Duodenal mucosa (tissue), 2 donors: Measurements from ENCODE around the gene HSPD1.
"Not testable (repeated sequence)": the region's sequence is repeated elsewhere in the genome, so short reads cannot be mapped to it uniquely, and the experiment has no call there.

Experiments
- H3K27ac ChIP-seq: one replicate; pipeline ENCODE4 v1.7.0; 2013; ENCODE audit warnings: low read depth, low read length
- H3K27me3 ChIP-seq, 2 donors: one replicate each; pipeline ENCODE4 v1.7.0; 2013; ENCODE audit warnings: low read length in 2 of 2, control low read depth in 1 of 2; ENCODE audit not compliant: insufficient read depth in 2 of 2, control insufficient read depth in 1 of 2
- H3K36me3 ChIP-seq, 2 donors: one replicate each; pipeline ENCODE4 v1.7.0; 2013; ENCODE audit warnings: low read length in 2 of 2, control low read depth in 1 of 2; ENCODE audit not compliant: insufficient read depth in 2 of 2, control insufficient read depth in 1 of 2
- H3K4me1 ChIP-seq, 2 donors: one replicate each; pipeline ENCODE4 v1.7.0; 2013; ENCODE audit warnings: low read length in 2 of 2, control low read depth in 1 of 2; ENCODE audit not compliant: insufficient read depth in 2 of 2, control insufficient read depth in 1 of 2
- H3K4me3 ChIP-seq, 2 donors: one replicate each; pipeline ENCODE4 v1.7.0; 2013; ENCODE audit warnings: low read length in 2 of 2, low read depth in 1 of 2
- H3K9ac ChIP-seq, 2 donors: one replicate each; pipeline ENCODE4 v1.7.0; 2013; ENCODE audit warnings: low read length in 2 of 2, low read depth in 1 of 2
- H3K9me3 ChIP-seq, 2 donors: one replicate each; pipeline ENCODE4 v1.7.0; 2013; ENCODE audit warnings: low read length in 2 of 2, control low read depth in 1 of 2; ENCODE audit not compliant: control insufficient read depth in 1 of 2

Gene HSPD1

DNA sequence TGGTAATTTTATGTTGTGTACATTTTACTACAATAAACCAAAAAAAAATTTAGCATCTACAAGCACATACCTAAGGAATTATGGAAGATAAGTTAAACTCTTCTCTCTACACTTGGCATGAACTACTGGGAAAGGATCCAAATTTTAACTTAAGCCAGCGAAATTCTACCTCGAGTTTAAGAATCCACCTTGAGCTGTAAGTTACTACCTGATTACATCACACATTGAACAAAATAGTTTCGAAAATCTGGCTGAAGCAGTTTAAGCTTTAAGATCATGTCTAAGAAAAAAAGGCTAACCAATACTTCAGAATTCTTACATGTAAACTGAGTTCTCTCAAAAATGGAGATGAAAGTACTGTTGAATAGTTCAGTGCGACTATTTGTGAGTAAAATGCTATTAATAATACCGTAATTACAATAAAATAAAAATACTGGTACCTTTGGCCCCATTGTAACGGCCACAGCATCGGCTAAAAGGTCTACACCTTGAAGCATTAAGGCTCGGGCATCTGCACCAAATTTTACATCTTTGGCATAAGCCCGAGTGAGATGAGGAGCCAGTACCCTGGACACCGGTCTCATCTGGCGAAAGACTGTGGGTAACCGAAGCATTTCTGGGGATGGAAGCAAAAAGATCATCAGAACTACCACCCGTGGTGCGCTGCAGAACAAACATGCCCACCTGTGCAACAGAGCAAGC is 1.3 kb downstream of the HSPD1 start:
- peaks cover 23 to 38% of the 10 kb centered on the region in 2 donors for H3K36me3 ChIP-seq
- peak overlapping the region; percentile 98 for H3K27ac ChIP-seq
- peaks cover 36% of the 10 kb centered on the region in 2 donors for H3K4me1 ChIP-seq
- peak overlapping the region; percentile 86 to 87 for H3K4me3 ChIP-seq
- H3K9me3 ChIP-seq = no peaks in the 10 kb centered on the region
- peak overlapping the region; percentile 92 to 98 for H3K9ac ChIP-seq
- H3K27me3 ChIP-seq = no peaks in the 10 kb centered on the region

- Histone ChIP-seq H3K9ac (peak overlapping the region; percentile 0 to 92), H3K9me3 (no peaks in the 10 kb centered on the region), H3K27me3 (no peaks in the 10 kb centered on the region), H3K36me3 (peaks cover 28 to 48% of the 10 kb centered on the region in 2 donors), H3K4me3 (peak overlapping the region in 1 of 2 donors; percentile 87), H3K27ac (no peak overlapping the region), H3K4me1 (peaks cover 36% of the 10 kb centered on the region in 2 donors)
Measured at GRCh38 chr2:197497326-197497725, 2.3 kb downstream of the HSPD1 start.

DNA sequence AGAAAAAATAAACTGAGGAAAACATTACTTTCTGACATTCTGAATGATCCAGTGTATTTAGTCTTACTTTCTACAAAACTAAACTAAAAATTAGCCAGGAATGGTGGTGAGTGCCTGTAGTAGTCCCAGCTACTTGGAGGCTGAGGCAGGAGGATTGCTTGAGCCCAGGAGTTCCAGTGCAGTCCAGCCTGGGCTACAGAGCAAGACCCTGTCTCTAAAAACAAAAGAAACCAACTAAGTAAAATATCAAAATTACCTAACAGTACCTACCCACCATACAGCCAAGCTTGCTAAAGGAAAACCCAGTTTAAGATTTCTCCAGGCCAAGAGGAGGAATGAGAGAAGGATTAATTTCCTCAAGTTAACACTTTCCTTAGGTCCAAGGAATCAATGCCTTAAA is 2.9 kb downstream of the HSPD1 start:
- Histone ChIP-seq H3K9me3 (no peaks in the 10 kb centered on the region), H3K27ac (no peak overlapping the region), H3K36me3 (peaks cover 29 to 54% of the 10 kb centered on the region in 2 donors), H3K4me3 (no peak overlapping the region), H3K27me3 (no peaks in the 10 kb centered on the region), H3K9ac (no peak overlapping the region), H3K4me1 (peaks cover 30 to 31% of the 10 kb centered on the region in 2 donors)

GRCh38 chr2:197495433-197496134 is 4.1 kb downstream of the HSPD1 start:
- H3K4me1 ChIP-seq = peaks cover 28 to 31% of the 10 kb centered on the region in 2 donors
- no peak overlapping the region for H3K27ac ChIP-seq
- no peak overlapping the region for H3K4me3 ChIP-seq
- H3K36me3 ChIP-seq = peaks cover 34 to 64% of the 10 kb centered on the region in 2 donors
- no peaks in the 10 kb centered on the region for H3K9me3 ChIP-seq
- no peaks in the 10 kb centered on the region for H3K27me3 ChIP-seq
- H3K9ac ChIP-seq = no peak overlapping the region

GRCh38 chr2:197487385-197487784 is 12.3 kb downstream of the HSPD1 start:
- H3K27me3 ChIP-seq = no peaks in the 10 kb centered on the region
- no peak overlapping the region for H3K27ac ChIP-seq
- no peak overlapping the region for H3K4me3 ChIP-seq
- H3K36me3 ChIP-seq = peaks cover 34 to 69% of the 10 kb centered on the region in 2 donors
- no peaks in the 10 kb centered on the region for H3K4me1 ChIP-seq
- H3K9me3 ChIP-seq = peaks cover 4 to 8% of the 10 kb centered on the region in 2 donors
- no peak overlapping the region for H3K9ac ChIP-seq

DNA sequence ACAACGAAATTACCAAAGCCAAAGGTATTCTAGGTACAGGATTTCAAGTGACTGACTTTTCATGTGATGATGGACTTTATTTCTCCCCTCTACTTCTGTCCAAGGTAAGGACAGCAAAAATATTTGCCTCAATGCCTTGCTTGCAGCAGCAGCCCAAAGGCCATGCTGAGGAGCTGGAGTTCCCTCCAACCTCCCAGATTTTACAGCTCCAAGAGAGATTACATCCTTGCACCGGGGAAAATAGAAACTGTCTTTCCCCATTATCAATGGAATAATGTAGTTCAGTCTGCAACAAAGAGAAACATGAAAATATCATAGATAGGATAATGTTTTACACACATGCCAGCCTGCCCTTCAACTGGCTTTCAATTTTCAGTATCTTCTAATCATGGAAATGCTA is 13.5 kb downstream of the HSPD1 start:
- Histone ChIP-seq H3K9ac (no peak overlapping the region), H3K27me3 (no peaks in the 10 kb centered on the region), H3K9me3 (peaks cover 4 to 8% of the 10 kb centered on the region in 2 donors), H3K36me3 (peaks cover 28 to 57% of the 10 kb centered on the region in 2 donors), H3K4me1 (no peaks in the 10 kb centered on the region), H3K4me3 (no peak overlapping the region), H3K27ac (no peak overlapping the region)

DNA sequence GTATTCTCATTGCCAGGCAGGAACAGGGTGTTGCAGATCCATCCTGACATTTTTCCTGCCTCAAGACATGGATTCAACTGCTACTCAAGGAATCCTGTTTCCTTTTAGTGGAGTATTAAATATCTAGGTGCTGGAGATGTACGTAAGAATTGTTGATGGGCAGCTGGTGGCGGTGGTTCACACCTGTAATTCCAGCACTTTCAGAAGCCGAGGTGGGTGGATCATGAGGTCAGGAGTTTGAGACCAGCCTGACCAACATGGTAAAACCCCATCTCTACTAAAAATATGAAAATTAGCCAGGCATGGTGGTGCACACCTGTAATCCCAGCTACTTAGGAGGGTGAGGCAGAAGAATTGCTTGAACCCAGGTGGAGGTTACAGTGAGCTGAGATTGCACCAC is 15.4 kb downstream of the HSPD1 start:
- H3K4me1 ChIP-seq, H3K4me3 ChIP-seq, H3K9ac ChIP-seq, H3K27ac ChIP-seq, H3K9me3 ChIP-seq, H3K27me3 ChIP-seq: not testable (repeated sequence)
- peaks cover 25 to 43% of the 10 kb centered on the region in 2 donors for H3K36me3 ChIP-seq

GRCh38 chr2:197480165-197481036 is 19.2 kb downstream of the HSPD1 start:
- no peaks in the 10 kb centered on the region for H3K4me1 ChIP-seq
- no peak overlapping the region for H3K9ac ChIP-seq
- H3K27ac ChIP-seq = no peak overlapping the region
- peaks cover 6 to 31% of the 10 kb centered on the region in 2 donors for H3K36me3 ChIP-seq
- H3K27me3 ChIP-seq = no peaks in the 10 kb centered on the region
- peaks cover 4 to 8% of the 10 kb centered on the region in 2 donors for H3K9me3 ChIP-seq
- no peak overlapping the region for H3K4me3 ChIP-seq

- peaks cover 12 to 49% of the 10 kb centered on the region in 2 donors for H3K36me3 ChIP-seq
- H3K4me1 ChIP-seq = no peaks in the 10 kb centered on the region
- no peak overlapping the region for H3K4me3 ChIP-seq
- H3K27me3 ChIP-seq = no peaks in the 10 kb centered on the region
- no peaks in the 10 kb centered on the region for H3K9me3 ChIP-seq
- H3K9ac ChIP-seq = no peak overlapping the region
- H3K27ac ChIP-seq = no peak overlapping the region
Measured at GRCh38 chr2:197477797-197478196, 21.8 kb downstream of the HSPD1 start.

DNA sequence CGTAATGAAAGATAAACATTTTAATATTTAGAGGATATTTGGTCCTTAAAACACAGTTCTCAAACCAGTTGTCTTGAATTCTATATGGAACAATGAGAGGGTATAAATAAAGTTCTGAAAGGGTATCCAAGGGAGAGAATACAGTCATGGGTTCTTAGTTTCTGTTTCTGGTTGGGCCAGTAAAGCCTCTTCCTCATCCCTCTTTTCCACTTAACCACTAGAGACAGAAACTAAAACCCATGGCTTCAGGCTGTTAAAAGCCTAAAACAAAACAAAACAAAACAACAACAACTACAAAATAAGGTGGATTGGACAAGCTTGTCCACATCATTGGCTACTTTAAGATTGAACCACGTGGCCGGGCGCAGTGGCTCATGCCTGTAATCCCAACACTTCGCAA is 27.5 kb downstream of the HSPD1 start:
- Histone ChIP-seq H3K36me3 (peaks cover 16 to 73% of the 10 kb centered on the region in 2 donors), H3K4me1 (no peaks in the 10 kb centered on the region), H3K27ac (no peak overlapping the region), H3K27me3 (no peaks in the 10 kb centered on the region), H3K9ac (no peak overlapping the region), H3K4me3 (no peak overlapping the region), H3K9me3 (no peaks in the 10 kb centered on the region)
